Hematopoietic multipotent progenitor cell treated with erythropoietin and hydrocortisone succinate and interleukin-3 and kit ligand, for 15 days (in vitro differentiated cells): Measurements from ENCODE around the gene OVCA2.
"Not testable (repeated sequence)": the region's sequence is repeated elsewhere in the genome, so short reads cannot be mapped to it uniquely, and the experiment has no call there.

Experiments
- DNase-seq: peaks from one replicate; pipeline ENCODE4 v3.0.0-alpha.2; 2015; ENCODE audit warnings: low spot score

The OVCA2 gene

GRCh38 chr17:2041561-2042389, at the start of gene OVCA2:
OVCA2 (plus strand) TSS chr17:2042022; CDS start chr17:2042048, 26 bp downstream.
- peak; percentile 97 for DNase-seq

GRCh38 chr17:1992541-1992940, 49.3 kb upstream of the OVCA2 start:
- no peak for DNase-seq

GRCh38 chr17:1994707-1995106, 47.1 kb upstream of the OVCA2 start:
- DNase-seq, result no peak

GRCh38 chr17:1995321-1995892, 46.4 kb upstream of the OVCA2 start:
- DNase-seq, result no peak

- DNase-seq, result no peak
Observed at GRCh38 chr17:1995907-1996799, 45.7 kb upstream of the OVCA2 start.

- no peak for DNase-seq
Observed at GRCh38 chr17:1996800-1997288, 45.0 kb upstream of the OVCA2 start.

GRCh38 chr17:1997289-1997926, 44.4 kb upstream of the OVCA2 start:
- no peak for DNase-seq

GRCh38 chr17:1997927-1998742, 43.7 kb upstream of the OVCA2 start:
- DNase-seq, result no peak

GRCh38 chr17:1999557-2000251, 42.1 kb upstream of the OVCA2 start:
- DNase-seq, result no peak

GRCh38 chr17:2002767-2003329, 39.0 kb upstream of the OVCA2 start:
- no peak for DNase-seq

GRCh38 chr17:2003525-2003924, 38.3 kb upstream of the OVCA2 start:
- DNase-seq, result no peak

- DNase-seq, result no peak
Observed at GRCh38 chr17:2004435-2004952, 37.3 kb upstream of the OVCA2 start.

GRCh38 chr17:2008332-2009126, 33.3 kb upstream of the OVCA2 start:
- no peak for DNase-seq

- no peak for DNase-seq
Observed at GRCh38 chr17:2009737-2010136, 32.1 kb upstream of the OVCA2 start.

GRCh38 chr17:2011411-2012371, 30.1 kb upstream of the OVCA2 start:
- no peak for DNase-seq

- no peak for DNase-seq
Observed at GRCh38 chr17:2012499-2012898, 29.3 kb upstream of the OVCA2 start.

GRCh38 chr17:2013220-2013993, 28.4 kb upstream of the OVCA2 start:
- DNase-seq, result not testable (repeated sequence)
